ENCODE data around the gene RBPMS2.
"Not testable (repeated sequence)": the region's sequence is repeated elsewhere in the genome, so short reads cannot be mapped to it uniquely, and the experiment has no call there.

The RBPMS2 gene

DNA sequence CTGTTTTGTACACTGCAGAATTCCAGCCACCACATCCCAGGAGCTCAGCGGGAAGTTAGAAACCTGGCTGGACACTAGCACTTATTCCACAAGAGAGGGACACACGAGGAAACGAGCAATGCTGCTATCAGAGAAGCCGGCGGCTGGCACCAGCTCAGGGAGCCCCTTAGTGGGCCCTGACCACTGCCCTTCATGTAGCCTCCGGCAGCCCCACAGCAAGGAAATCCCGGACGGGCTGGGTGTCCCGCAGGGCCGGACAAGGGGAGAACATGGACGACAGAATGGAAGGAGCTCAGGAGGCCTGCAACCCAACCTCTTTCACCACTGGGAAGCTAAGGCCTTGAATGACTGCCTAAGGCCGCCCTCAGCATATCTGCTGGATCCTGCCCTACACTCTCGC lies 32.5 kb downstream of the RBPMS2 start:
- Histone ChIP-seq H3K27ac (no peak overlapping the region), H3K36me3 (no peaks in the 10 kb centered on the region), H3K9me3 (ENCODE audit: severe bottlenecking) (no peaks in the 10 kb centered on the region), H3K4me3 (ENCODE audit: low read depth, low read length) (no peak overlapping the region), H3K27me3 (ENCODE audit: insufficient read depth, low read depth, severe bottlenecking) (no peaks in the 10 kb centered on the region)
- TF ChIP-seq, protein P1, sequence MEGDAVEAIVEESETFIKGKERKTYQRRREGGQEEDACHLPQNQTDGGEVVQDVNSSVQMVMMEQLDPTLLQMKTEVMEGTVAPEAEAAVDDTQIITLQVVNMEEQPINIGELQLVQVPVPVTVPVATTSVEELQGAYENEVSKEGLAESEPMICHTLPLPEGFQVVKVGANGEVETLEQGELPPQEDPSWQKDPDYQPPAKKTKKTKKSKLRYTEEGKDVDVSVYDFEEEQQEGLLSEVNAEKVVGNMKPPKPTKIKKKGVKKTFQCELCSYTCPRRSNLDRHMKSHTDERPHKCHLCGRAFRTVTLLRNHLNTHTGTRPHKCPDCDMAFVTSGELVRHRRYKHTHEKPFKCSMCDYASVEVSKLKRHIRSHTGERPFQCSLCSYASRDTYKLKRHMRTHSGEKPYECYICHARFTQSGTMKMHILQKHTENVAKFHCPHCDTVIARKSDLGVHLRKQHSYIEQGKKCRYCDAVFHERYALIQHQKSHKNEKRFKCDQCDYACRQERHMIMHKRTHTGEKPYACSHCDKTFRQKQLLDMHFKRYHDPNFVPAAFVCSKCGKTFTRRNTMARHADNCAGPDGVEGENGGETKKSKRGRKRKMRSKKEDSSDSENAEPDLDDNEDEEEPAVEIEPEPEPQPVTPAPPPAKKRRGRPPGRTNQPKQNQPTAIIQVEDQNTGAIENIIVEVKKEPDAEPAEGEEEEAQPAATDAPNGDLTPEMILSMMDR (IDR thresholded peaks at IDR 0.05; ENCODE audit: low read depth, low read length) = no peak
- DNase-seq = no peak

DNA sequence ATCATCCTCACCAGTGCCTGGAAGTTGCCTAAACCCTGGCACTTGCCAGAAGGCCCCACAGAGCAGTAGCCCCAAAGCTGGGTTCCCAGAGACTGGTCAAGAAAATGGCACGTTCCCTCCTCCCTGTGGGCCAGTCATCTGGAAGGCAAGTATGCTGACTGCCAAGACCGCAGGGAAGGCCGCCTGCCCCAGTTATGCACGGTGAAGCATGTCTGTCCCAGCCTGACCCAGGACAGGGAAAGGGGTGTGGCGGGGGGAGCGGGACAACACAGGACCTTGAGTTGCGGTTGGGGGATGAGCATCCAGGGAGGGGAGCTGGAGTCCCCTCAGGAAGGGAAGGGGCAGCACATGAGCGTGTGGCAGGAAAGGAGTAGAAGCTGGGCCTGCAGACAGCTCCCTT lies 33.0 kb downstream of the RBPMS2 start:
- H3K4me3 ChIP-seq (ENCODE audit: low read depth, low read length) = no peak overlapping the region
- TF ChIP-seq, protein P1 (IDR thresholded peaks at IDR 0.05; ENCODE audit: low read depth, low read length) = no peak
- H3K27me3 ChIP-seq (ENCODE audit: insufficient read depth, low read depth, severe bottlenecking) = no peaks in the 10 kb centered on the region
- no peak overlapping the region for H3K27ac ChIP-seq
- no peaks in the 10 kb centered on the region for H3K36me3 ChIP-seq
- H3K9me3 ChIP-seq (ENCODE audit: severe bottlenecking) = no peaks in the 10 kb centered on the region
- DNase-seq = no peak

- H3K36me3 ChIP-seq; H3K4me3 ChIP-seq (ENCODE audit: low read depth, low read length); DNase-seq; H3K27me3 ChIP-seq (ENCODE audit: insufficient read depth, low read depth, severe bottlenecking); H3K27ac ChIP-seq; H3K9me3 ChIP-seq (ENCODE audit: severe bottlenecking): not testable (repeated sequence)
These were observed 33.7 kb downstream of the RBPMS2 start for GRCh38 chr15:64741708-64742107.

- Histone ChIP-seq H3K4me3 (ENCODE audit: low read depth, low read length) (no peak overlapping the region), H3K36me3 (no peaks in the 10 kb centered on the region), H3K27me3 (ENCODE audit: insufficient read depth, low read depth, severe bottlenecking) (no peaks in the 10 kb centered on the region), H3K9me3 (ENCODE audit: severe bottlenecking) (no peaks in the 10 kb centered on the region), H3K27ac (no peak overlapping the region)
- TF ChIP-seq, protein P1 (IDR thresholded peaks at IDR 0.05; ENCODE audit: low read depth, low read length) = 0 out of 2 replicates have a peak, but pooled peaks have one; percentile 19
- DNase-seq = peak; percentile 28
These were observed 34.8 kb downstream of the RBPMS2 start for GRCh38 chr15:64740311-64741170.

DNA sequence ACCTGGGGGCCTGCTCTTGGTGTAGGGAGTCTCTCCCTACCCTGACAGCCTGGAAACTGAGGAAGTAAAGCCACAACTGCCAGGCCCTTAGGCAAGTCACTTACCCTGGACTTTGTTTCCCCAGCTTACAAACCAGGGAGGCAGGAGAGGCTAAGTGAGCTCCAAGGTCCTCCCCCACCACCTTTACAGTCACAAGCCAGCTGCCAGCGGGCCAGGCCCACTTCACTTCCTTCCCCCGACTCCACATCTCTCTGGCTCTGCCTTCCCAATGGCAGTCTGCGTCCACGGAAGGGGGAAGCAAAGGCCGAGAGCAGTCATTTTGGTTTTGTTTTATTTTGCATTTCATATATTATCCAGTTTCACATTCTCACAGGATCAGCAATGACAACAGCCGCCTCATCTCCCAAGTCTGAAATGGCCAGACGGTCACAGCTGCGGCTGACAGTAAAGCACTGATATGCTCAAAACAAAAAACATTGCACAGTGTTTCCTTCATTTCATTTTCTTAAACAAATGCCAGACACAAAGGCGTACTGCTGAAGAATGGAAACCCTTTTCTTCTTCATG lies 35.7 kb downstream of the RBPMS2 start:
- Histone ChIP-seq H3K27ac (no peak overlapping the region), H3K9me3 (ENCODE audit: severe bottlenecking) (no peaks in the 10 kb centered on the region), H3K36me3 (no peaks in the 10 kb centered on the region), H3K27me3 (ENCODE audit: insufficient read depth, low read depth, severe bottlenecking) (no peaks in the 10 kb centered on the region), H3K4me3 (ENCODE audit: low read depth, low read length) (no peak overlapping the region)
- no peak for DNase-seq
- TF ChIP-seq, protein P1 (IDR thresholded peaks at IDR 0.05; ENCODE audit: low read depth, low read length) = no peak

DNA sequence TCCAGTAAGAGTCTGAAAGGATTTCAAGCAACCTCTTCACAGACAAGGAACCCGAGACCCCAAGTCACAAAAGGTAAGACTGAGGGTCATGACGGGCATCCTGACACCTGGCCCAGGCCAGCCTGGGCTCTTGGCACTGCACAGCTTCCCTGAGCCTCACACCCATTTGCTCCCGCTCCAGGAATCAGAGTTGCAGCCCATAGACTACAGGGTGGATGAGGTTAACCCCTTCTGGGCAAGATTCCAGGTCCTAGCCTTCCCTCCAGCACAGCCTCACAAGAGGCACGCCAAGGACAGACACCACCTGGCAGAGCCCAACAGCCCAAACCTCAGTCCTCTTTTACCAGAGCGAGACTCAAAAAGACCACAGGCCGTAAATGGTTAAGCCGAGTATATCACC lies 36.2 kb downstream of the RBPMS2 start:
- Histone ChIP-seq H3K4me3 (ENCODE audit: low read depth, low read length) (no peak overlapping the region), H3K36me3 (no peaks in the 10 kb centered on the region), H3K27ac (no peak overlapping the region), H3K27me3 (ENCODE audit: insufficient read depth, low read depth, severe bottlenecking) (no peaks in the 10 kb centered on the region), H3K9me3 (ENCODE audit: severe bottlenecking) (no peaks in the 10 kb centered on the region)
- TF ChIP-seq, protein P1 (IDR thresholded peaks at IDR 0.05; ENCODE audit: low read depth, low read length) = no peak
- DNase-seq = no peak
